ENCODE results near the gene ABO.

GRCh38 chr9:133277467-133277866 lies 2.5 kb upstream of the ABO start:
- TF ChIP-seq POLR2AphosphoS5 (IDR thresholded peaks at IDR 0.05) (no peak), POLR2A (IDR thresholded peaks at IDR 0.05) (no peak), CTCF (IDR thresholded peaks at IDR 0.05) (no peak), EP300 (IDR thresholded peaks at IDR 0.05) (no peak)
